GM21723 (cell line): Measurements from ENCODE around the gene SLC31A1.

Experiments used
- ATAC-seq: cut with Tn5 transposase; IDR thresholded peaks from one replicate; pipeline ENCODE4 v1.9.1; 2021; ENCODE audit warnings: mild to moderate bottlenecking, moderate library complexity; ENCODE audit not compliant: unreplicated experiment

Gene SLC31A1

DNA sequence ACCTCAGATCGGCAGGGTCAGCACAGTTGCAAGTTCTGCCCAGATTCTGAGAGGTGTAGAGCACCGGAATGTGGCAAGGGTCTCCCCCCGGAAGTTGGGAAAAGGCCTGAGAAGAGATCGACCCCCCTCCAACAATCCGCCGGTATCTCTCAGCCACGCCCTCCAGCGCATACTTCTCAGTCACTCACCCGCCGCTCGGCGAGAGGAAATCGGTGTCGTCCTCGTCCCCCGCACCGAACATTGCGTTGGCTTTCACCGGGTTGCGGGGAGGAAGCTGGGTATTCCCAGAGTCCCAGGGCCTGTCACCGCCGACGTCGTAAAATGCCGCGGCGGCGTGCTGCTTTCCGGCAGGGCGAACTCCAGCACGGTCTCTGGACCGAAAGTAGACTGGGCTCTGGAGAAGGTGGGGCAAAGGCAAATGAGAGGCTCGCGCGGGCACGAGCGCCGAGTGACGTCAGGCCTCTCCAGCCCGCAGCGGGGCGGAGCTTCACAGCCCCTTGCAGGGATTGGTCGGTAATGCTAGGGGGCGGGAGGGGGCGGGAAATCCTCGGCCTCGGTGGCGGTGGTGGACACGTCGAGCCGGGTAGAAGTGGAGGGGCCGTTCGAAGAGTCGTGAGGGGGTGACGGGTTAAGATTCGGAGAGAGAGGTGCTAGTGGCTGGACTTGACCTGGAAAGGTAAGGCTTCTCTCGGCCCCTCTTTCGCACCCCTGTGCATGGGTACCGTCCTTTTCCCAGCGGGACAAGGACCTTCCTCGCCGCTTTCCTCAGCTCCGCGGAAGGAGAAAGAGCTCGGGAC is at the start of gene SLC31A1, which contains the start of gene FKBP15:
Gene SLC31A1 (plus strand): TSS at position 542 of the 797 bp plus-strand sequence. CDS start 34,605 bp downstream, outside the sequence.
Gene FKBP15 (minus strand): TSS at position 275 of the 797 bp plus-strand sequence. CDS start 34 bp downstream, at position 241.
- peak; percentile 75 for ATAC-seq

DNA sequence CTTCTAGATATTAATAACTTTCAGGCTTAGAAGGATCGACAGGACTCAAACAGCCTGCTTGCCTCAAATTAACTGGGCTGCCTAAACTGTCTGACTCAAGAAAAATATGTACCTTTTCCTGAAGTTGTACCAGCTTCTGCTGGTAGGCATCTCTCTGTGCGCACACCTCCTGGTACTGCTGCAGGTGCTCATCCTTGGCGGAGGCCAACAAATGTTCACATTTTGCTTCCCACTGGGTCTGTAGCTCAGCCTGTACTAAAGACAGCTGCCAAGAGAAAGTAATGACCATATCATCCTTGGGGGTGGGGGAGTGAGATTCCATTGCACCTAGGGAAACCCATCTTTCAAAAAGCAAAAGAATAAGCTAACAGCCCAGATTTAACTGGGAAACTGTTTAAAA is 48.0 kb upstream of the SLC31A1 start:
- ATAC-seq: no peak

DNA sequence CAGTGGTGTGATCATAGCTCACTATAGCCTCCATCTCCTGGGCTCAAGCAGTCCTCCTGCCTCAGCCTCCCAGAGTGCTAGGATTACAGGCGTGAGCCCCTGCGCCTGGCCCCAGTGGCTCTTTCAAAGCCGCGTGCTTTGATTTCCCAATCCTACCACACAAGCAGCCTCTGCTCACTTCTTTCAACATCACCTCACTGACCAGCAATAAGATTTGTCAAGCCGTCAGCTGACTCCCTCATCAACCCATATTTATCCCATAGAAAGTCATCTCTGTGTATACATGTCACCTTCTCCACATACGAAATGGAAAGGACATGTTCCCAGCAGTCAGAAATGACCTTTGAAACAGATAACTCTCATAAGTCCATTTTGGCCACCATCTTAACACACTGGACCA is 44.5 kb upstream of the SLC31A1 start:
- no peak for ATAC-seq

DNA sequence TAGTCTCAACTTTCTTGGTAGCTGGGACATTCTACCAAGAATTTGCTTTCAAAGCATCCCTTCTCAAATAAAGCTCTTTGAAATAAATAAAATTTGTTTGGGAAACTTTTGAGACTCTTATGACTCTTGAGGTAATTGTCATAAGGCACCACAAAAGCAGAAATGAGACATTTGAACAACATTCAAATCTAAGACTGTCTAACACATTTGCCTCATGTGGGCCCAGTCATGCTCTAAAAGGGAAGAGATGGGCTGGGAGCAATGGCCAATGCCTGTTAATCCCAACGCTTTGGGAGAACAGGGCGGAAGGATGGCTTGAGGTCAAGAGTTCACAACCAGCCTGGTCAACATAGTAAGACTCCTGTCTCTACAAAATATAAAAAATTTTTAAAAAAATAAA is 44.1 kb upstream of the SLC31A1 start:
- no peak for ATAC-seq

DNA sequence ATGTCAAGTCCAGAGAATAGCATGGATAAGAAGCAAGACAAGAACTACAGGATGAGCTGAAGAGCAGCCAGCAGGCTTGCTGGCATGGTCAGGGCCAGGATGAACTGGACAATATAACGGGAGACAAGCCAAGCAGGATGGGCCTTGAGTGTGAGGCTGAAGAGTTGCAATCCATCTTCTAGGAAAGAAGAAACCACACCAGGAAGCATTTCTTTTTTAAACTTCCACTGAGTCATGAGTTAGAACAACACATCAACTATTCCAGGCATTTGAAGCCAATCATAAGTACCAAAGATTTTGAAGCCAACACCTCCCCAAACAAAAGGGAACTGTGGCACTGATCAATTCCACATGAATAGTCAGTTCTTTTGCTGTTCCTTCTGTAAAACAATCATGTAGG is 43.3 kb upstream of the SLC31A1 start:
- no peak for ATAC-seq

DNA sequence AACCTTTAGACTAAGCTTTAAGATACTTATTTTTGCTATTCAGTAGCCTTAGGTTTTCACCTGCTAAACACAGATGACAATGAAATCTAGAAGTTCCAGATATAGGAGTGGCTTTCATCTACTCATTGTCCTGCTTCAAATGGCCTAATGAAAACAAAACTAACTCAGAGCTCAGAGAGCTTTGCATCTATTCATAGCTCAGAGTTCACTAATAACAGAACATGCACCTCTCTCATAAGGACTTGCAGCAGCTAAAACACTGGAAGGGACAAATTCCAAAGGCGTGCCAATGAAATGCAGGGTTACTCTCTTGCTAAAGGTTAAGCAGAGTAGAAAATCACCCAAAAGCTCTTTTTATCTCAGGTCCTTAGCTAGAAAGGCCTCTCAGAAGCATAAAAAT is 41.5 kb upstream of the SLC31A1 start:
- no peak for ATAC-seq

DNA sequence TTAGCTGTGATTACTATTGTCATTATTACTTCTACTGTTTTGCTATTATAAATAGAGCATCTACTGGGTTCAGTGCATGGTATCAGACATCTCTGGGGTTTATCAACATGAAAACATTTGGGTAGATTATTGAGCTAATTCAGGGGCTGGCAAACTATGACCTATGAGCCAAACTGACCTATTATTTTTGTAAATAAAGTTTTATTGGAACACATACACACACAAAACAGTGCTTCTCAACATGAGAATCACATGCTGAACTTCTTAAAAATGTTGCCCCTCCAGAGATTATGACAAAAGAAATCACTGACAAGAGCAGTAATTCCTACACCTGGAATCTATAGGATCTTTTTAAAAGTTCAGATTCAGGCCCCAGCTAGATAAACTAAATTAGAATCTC is 40.2 kb upstream of the SLC31A1 start:
- ATAC-seq: no peak

DNA sequence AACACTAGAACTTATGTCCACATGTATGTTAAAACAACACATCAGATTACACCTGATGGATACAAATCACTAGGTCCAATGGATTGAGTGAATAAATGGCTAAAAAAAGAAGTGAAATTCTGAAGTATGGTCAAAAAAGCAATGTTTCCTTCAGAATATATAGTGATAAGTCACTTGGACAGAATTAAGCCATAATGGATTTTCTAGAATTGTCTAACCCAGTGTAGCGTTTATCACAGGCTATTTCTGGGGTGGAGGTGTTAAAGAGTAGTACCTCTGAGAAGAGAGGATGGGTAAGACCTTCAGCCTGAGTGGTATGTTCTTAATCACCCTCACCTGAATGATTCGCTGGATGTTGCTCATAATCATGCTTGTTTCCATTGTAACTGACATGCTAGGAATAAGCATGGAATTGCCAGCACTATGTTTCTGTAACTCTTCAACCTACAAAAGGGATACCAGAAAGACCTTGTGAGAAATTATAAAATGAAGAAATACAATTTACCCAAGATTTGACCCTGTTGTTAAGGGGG is 37.3 kb upstream of the SLC31A1 start:
- no peak for ATAC-seq

DNA sequence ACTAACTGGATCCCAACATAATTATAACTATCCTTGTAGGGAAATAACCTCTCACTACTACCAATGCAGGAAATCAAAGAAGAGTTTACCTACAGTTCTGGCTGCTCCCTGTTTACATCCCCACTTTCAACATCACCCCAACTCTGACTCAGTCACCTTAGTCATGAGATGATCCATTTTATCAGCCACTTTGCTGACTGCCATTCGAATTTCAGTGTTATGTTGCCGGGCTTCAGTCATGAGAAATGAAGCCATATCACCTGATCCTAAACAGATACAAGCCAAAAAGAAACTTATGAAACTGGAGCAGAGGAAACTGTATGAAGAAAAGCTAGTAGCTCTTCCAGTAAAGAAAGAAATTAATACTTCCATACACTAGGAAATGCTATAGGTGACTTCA is 36.8 kb upstream of the SLC31A1 start:
- ATAC-seq: no peak

DNA sequence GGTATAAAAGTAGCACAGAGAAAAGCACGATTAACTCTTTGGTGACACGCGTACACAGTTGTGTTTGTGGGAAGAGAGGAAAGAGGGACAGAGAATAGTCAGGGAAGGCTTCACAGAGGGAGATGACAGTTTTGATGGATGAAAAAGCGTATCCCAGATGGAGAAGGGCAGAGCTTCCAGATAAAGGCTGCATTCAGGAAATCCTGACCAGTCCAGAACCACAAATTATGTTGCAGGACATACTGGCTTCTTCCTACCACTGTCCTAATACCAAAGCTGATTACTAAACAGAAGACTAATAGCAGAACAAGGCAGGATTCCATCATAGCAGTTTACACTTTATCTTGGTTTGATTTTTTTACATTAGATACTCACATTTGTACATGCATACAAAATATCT is 36.1 kb upstream of the SLC31A1 start:
- ATAC-seq: no peak

DNA sequence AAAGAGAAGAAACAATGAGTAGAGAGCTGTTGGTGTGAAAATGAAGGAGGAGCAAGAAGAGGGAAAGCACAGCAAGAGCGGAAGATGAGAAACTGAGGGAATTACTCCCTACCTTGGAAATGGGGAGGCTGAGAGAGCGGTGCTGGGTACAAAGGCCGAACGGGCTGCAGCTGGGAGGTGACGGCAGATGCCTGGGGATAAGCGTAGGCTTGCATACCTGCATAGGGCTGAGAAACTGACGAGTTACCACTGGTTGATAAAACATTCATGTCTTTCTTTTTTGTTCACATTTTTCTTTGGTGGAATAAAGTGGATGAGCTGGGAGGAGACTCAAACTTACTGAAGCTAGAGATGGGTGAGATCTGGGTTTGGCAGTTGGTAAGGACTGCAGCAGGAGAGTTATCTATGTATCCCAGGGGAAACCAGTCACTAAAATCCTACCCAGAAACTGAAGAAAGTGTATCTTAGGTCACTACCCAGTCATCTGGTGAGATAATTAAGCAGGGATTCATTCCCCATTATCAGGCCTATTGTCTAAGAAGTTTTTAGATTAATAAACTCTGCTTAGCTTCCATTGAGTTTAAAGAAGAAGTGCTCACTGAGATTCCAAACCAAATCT is 35.1 kb upstream of the SLC31A1 start:
- no peak for ATAC-seq

DNA sequence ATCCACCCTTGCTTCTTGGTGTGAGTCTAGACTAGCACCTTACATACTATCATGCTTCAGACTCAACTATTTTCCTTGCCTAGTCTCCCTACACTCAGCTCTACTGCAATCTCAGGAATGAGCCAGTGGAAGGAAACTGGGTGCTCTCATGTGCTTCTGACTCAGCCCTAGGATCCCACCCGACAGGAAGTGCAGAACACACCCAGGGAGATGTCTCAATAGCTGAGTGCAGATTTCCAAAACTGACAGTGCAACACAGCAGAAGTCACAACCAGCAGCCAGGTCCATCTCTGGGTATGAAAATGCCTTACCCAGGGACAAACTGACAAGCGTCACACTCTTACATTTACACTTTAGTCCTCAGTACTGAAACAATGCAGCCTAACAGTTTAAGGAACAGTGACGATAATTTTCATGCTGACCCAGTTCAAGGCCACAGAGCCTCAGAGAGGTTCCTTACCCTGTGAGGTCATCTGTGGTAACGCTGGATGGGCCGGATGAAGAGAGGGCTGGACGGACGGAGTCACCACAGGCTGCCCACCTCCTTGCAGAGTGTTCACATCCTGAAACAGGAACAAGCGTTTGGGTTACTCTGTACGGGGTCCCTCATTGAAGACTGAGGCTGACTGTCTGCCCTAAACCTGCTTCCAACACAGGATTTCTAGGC is 33.3 kb upstream of the SLC31A1 start:
- ATAC-seq: no peak

DNA sequence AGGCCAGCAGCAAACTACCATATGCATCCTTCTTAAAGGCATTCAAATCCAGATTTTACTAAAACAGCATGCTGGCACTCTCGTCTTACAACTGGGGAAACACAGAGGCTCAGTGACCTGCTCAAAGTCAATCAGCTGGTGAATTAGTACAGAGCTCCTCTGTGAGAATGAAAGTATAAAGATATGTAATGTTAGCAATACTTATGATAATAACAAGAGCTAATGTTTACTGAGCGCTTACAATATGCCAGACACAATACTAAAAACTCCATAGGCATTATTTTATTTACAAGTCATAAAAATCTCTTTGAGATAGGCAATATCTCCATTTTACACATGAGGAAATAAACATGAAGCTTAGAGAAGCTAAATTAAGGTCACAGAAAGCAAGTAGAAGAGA is 28.9 kb upstream of the SLC31A1 start:
- ATAC-seq: no peak

DNA sequence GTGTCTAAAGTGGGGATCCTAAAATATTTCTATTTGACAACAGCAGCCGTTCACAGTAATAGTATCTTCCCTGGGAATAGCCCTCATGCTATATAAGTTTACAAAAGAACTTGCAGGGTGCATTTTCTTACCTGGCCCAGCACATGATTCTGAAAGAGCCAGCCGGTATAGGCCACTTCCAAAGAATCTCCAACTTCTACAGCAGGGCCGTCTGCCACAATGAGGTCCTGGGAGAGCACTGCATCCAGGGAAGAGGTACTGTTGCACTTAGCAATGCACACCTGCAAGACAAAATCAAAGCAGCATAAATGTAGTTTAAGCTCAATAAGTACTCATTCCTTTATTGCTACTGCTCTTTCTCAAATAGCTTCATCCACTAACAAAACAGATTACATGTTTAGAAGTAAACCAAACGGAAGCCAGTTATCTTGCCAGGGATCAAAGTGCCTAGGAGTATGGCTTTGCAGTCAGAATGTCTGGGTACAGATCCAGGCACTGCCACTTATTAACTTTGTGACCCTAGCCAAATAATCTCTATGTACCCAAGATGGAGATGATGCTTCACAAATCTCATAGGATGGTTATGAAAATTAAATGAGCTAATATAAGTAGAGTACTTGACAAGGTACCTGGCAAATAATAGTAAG is 21.5 kb upstream of the SLC31A1 start:
- ATAC-seq: no peak

DNA sequence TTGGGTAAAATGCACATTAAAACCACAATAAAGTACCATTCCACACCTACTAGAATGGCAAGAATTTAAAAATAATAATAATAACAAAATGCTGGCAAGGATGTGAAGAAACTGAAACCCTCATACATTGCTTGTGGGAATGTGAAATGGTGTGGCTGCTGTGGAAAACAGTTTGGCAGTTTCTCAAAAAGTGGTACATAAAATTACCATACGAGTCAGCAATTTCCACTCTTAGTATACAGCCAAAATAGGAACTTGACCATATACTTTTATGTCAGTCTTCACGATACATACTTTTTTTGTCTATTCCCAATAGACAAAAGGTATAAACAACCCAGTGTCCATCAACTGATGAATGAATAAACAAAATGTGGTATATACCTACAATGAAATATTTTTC is 15.9 kb upstream of the SLC31A1 start:
- ATAC-seq: no peak

DNA sequence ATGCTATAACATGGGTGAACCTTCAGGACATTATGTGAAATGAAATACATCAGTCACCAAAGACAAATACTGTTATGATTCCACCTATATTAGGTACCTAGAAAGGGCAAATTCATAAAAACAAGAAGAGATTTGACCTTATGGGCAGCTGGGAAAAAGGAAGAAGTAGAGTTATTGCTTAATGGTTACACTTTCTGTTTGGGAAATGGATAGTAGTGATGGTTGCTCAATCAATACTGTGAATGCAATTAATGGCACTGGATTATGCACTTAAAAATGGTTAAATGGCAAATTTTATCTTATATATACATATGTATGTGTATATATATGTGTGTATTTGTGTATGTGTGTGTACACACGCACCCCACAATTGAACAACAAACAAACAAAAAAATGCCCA is 15.5 kb upstream of the SLC31A1 start:
- no peak for ATAC-seq

DNA sequence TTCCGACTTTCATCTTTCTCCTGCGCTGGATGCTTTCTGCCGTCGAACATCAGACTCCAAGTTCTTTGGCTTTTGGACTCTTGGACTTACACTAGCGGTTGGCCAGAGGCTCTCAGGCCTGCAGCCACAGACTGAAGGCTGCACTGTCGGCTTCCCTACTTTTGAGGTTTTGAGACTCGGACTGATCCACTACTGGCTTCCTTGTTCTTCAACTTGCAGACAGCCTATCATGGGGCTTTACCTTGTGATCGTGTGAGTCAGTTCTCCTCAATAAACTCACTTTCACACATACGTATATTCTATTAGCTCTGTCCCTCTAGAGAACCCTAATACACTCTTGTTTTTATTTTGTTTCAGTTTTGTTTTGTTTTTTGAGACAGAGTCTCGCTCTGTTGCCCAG is 10.5 kb upstream of the SLC31A1 start:
- no peak for ATAC-seq

DNA sequence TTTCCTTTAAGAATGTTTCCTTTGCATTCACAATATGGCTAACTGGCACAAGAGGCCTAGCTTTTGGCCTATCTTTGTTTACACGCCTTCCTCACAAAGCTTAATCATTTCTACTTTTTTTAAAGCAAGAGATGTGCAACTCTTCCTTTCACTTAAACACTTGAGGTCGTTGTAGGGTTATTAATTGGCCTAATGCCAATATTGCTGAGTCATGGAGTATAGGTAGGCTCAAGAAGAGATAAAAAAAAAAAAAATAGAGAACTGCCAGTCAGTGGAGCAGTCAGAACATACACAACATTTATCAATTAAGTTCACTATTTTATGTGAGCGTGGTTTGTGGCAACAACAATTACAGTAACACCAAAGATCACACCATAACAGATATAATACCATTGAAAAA is 6.2 kb upstream of the SLC31A1 start:
- no peak for ATAC-seq

DNA sequence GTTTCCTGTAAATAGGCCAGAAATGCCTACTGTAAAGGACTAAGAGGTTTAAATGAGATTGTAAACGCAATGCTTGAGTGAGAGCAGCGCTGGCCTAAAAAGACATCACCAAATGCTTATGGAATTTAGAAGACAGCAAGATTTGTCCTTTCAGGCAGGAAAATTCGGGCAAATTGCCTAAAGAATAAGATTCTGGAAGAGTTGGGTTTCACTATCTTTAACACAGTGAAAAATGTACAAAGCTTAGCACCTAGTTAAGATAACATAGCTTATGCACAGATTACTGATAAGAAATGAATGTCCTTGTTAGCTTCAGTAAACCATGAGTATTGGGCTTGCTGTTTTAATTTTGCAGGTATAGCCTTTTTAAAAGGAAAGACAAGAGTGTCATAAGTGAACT is 4.9 kb upstream of the SLC31A1 start:
- no peak for ATAC-seq

DNA sequence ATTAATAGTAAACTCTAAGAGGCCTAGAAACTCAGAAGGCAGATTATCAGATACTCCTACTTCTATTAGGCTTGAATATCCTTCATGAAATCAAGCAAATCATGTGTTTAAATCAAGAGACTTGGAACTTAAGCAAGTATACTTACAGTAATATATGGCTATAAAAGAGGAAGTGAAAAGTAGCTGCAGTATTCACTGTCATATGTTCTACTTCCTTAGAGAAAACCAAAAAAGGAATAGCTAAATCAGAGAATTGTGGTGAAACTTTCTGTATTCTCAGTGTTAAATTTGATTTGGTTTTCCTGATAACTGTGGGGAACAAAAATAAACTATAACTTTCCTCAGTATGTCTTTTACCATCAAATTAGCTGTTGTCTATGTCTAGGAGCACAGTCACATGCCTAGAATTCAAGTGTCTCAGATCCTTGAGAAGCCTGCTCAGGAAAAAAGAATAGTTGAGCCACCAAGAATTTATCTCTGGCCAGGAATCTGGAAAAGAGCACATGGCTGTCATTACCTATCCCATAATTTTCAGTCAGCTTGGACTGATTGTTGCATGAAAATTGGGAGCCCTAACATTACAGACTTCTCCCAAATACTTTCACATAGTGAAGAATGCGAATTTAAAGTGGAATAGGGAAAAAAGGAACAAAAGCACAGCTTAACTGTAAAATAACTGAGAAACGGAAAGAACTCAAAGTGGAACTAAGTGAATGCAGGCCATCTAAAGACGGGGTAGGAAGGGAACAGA is 2.0 kb upstream of the SLC31A1 start:
- peak; percentile 41 for ATAC-seq

DNA sequence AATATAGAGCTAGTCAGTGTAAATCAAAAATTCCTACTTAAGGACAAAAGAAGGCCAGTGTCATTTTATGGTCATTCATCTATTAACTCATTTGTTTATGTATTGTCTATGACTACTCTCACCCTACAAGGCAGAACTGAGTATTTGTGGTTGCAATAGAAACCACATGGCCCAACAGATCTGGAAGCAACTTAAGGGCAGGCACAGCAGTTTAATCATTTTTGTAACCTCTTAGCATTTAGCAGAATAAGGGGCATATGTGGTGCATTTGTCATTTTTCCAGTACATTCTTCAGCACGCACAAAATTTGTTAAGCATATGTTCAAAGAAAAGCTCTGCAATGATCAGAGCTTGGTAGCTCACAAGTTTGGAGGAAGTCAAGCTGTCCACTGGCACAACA is 1.4 kb upstream of the SLC31A1 start:
- ATAC-seq: peak; percentile 63
